ENCODE measurements around the gene TIMM9.
"Not testable (repeated sequence)": the region's sequence is repeated elsewhere in the genome, so short reads cannot be mapped to it uniquely, and the experiment has no call there.

Gene TIMM9

DNA sequence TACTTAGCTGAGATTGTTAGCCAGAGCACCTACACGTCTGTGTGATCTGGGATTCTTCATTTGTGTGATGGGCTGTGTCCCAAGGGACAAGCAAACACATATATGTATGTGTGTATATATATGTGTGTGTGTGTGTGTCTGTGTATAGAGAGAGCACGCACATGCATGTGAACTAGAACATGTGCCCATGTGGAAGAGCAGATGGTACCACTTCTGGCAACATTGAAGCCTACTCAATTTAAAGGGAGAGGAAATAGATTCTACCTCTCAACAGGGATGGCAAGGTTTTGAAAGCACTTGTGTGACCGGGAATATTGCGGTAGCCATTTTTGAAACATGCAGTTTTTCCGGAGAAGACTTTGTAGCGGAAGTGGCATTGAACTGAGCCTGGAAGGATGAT is 30.2 kb downstream of the TIMM9 start:
- peak in 1 of 2 experiments; percentile 62 for DNase-seq

DNA sequence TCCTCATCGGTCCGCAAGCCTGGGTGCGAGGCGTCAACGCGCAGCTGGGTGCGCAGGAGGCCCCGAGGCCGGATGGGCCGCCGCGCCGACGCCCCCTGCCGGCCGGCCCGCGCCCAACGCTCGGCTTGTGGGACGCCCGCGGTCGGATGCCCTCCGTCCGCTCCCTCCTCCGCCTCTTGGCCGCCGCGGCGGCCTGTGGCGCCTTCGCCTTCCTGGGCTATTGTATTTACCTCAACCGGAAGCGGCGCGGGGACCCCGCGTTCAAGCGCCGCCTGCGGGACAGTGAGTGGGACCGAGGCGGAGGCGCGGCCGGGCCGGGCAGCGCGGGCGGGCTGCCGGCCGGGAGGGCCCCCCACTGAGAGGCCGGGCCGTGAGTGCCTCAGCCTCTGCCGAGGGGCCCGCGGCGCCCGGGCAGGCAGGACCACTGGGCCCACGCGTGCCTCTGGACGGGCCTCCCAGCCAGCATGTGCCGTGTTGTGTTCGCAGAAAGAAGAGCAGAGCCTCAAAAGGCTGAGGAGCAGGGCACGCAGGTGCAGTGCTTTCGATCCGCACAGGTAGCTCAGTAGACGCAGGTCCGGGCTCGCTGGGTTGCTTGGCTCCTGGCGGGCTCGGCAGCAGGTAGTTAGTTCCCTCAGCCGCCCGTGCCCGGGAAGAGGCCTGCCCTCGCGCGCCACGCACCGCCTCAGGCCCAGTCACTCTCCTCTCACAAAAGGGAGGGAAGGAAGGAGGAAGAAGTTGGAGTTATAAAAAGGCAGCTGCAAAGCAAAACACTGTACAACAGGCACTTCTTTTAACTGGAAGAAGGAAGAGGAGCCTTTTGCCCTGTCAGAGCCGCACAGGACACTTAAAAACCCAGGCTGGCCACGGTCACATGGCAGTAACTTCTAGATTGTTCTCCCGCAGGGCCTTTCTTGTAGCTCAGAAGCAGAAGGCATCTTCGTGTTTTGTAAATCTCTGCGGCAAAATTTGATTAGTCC is 31.2 kb downstream of the TIMM9 start, which contains the start of gene TOMM20L:
Gene TOMM20L, plus strand, starts transcription at position 119 of the 977 bp plus-strand sequence. Its CDS starts 28 bp downstream, at position 147.
- DNase-seq, result peak; percentile 71 to 75

DNA sequence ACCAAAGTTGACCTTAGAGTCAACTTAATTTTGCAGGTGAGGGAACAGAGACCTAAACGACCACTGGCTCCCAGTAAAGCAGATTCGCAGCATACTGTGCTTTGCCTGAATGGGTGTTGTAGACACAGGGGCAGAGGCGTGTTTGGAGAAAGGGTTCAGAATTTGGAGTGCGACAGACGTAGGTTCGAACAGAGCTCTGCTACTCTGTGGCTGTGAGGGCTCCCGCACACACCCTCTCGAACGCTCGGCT is 31.8 kb downstream of the TIMM9 start:
- no peak for DNase-seq

DNA sequence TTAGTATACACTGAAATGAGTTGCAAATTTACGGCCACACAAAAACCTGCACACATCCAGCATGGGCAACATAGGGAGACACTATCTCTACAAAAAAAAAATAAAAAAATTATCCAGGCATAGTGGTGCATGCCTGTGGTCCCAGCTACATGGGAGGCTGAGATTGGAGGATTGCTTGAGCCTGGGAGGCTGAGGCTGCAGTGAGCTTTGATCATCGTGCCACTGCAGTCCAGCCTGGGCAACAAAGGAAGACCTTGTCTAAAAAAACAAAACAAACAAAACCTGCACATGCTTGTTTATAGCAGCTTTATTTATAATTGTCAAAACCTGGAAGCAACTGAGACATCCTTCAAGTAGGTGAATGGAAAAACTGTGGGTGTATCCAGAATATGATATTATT is 36.5 kb downstream of the TIMM9 start:
- DNase-seq, result no peak

DNA sequence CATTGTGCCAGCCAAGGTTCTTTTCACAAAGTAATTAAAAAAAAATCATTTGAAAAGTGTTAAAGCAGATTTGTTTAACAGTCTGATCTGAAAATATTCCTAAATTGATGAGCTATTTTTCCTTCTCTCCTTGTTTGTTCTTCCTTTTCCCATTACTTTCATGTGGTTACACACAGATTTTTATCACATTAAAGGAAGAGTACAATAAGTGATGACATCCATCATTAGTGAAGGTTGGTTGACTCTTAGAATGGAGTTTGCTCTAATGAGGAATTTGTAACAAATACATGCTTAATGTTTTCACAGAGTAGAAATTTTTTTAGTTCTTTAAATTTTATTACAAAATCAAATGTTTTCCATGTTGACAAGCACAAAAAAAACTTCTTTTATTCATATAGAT is 50.5 kb downstream of the TIMM9 start:
- no peak for DNase-seq

DNA sequence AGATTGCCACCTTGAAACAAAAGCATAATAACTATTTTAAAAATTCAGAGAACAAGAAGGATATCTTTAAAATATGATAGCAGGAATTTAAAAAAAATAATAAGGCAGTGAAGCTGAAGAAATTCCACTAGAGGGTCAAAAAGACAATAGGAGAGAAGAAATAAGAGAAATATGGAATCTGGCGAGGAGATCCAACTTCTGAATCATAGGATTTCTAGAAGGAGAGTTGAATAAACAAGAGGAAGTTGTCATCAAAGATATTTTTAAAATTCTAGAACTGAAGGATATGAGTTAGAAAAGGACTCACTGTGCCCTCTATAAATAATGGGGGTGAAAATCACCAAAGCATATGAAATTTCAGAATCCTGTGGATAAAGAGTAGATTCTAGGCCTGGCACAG is 58.4 kb downstream of the TIMM9 start:
- no peak for DNase-seq

- peak in 1 of 2 experiments; percentile 16 for DNase-seq
Measured at GRCh38 chr14:58367296-58367695, 60.0 kb downstream of the TIMM9 start.

DNA sequence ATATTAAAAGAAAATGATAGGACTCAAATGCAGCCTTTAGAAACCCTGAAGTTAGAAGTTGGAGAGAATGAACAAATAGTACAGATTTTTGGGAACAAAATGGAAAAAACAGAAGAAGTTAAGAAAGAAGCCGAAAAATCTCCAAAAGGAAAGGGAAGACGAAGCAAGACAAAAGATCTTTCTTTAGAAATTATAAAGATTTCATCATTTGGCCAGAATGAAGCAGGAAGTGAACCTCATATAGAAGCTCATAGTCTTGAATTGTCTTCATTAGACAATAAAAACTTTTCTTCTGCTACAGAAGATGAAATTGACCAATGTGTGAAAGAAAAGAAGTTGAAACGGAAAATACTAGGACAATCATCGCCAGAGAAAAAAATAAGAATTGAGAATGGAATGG is 63.0 kb downstream of the TIMM9 start:
- no peak for DNase-seq

- peak; percentile 35 to 78 for DNase-seq
Measured at GRCh38 chr14:58362798-58363412, 64.4 kb downstream of the TIMM9 start.

GRCh38 chr14:58362272-58362671 is 65.1 kb downstream of the TIMM9 start:
- DNase-seq, result not testable (repeated sequence)

Measured in NCI-H524 (cell line).